ENCODE measurements around the gene CD79B.
A peak's percentile ranks its signal among the peaks of the same experiment; 100 is the strongest.

Gene CD79B

DNA sequence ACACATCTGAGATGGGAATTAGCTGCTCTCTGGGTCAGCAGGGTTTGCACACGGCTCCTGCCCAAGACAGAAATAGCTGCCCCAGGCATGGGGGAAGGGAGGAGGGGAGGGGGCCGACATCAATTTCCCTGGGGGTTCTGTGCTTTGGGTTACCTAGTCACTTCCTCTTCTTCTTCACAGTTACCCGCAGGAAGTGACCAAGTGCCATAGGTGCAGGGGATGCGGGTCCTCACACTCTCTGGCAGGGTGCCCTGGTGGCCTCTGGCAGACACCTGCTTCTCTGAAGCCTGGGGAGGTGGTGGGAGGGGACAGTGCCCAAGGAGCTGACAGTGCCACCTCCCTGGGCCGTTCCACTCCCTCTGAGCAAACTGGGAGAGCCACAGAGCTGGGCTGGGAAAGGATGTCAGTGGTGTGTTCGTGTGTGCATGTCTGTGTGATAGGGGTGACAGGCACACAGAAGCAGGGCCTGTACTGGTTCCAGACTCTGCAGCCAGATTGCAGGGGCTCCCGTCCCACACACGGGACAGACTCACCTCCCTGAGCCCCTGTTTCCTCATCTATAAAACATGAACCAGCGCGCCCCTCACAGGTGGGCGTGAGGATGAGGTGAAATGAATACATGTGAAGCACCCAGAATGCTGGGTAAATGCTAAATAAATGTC, 22.4 kb upstream of the CD79B start:
- DNase-seq (ENCODE audit: low read depth, low spot score) = no peak

DNA sequence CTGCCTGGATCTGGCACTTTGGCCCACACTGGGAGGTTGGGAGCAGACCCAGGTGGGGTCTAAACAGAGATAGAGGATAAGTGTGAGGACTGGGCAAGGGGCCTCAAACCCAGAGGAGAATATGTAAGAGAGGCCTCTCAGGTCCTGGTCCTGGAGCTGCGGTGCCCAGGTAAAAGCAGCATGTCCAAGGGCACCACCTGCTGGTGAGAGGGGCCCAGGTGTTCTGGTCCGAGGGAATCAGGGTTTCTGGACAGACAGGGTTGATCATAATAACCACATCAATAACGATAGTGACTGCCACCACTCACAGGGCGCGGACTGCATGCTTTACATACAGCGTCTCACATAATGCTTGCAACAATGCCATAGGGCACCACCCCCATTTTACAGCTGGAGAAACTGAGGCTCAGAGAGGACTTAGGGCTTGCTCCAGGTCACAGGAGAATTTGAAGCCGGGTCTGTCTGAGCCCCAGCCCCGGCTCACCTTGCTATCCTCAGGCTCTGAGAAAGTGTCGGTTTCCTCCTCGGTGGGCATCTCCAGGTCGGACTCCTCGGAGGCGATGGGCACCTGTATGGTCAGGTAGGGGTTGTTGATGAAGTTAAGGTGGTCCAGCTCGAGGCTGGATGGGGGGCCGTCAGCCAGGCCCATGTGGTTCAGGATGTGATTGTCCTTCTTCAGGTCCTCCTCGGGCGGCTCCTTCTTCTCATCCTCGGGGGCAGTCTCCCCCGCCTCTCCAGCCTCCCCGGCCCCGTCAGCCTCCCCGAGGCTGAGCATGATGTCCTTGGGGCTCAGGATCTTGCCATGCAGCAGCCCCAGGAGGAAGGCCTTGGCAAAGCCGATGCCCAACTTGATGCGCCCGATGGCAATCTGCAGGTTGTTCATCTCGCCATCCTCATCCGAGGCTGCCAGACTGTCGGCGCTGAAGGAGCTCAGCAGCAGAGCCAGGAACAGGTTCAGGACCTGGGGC, 19.1 kb upstream of the CD79B start:
- no peak for DNase-seq (ENCODE audit: low read depth, low spot score)

DNA sequence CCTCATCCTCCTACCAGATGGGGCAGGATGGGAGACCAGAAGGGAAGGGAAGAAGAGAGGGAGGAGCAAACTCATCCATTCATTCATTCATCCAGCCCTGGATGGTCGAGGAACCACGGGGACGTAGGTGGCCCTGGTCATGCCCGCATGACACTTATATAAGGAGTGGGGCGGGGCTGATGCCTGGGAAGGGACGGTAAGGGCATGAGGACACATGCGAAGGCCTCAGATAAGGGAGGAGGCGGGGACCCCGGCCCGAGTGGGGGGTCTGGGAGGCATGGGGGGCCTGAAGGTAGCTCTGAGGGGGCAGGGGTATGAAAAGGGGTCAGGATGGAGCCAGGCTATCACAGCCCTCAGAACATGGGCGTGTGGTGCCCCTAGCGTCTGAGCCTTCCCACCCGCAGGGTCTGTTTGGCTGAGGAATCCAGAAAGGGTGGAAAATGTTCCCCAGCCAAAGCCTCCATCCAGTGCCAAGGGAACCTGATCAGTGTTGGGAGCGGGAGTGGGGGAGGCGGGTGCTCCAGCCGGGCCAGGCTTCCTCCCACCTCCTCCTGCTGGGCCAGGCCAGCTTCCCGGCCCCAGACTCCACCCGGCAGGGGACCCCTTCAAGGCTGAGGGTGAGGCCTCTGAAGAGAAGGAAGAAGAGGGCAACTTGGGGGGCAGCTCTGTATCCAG, 17.6 kb upstream of the CD79B start:
- no peak for DNase-seq (ENCODE audit: low read depth, low spot score)

DNA sequence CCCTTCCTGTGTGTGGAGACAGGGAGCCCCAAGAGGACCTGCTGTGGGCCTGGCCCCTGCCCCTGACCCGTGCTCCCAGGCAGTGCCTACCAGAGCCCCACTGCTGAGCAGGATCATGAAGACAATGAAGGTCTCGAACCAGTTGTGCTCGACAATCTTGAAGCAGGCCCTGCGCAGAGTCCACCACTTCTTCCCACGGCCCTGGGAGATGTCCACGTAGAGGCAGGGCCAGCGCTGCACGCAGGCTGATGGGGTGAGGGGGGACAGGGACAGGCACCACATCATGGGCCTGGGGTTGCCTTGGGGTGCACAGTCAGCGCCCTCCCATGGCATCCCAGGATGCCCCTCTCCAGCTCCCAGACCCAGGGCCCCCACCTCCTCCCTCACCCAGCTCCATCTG, 16.4 kb upstream of the CD79B start:
- DNase-seq (ENCODE audit: low read depth, low spot score) = no peak

DNA sequence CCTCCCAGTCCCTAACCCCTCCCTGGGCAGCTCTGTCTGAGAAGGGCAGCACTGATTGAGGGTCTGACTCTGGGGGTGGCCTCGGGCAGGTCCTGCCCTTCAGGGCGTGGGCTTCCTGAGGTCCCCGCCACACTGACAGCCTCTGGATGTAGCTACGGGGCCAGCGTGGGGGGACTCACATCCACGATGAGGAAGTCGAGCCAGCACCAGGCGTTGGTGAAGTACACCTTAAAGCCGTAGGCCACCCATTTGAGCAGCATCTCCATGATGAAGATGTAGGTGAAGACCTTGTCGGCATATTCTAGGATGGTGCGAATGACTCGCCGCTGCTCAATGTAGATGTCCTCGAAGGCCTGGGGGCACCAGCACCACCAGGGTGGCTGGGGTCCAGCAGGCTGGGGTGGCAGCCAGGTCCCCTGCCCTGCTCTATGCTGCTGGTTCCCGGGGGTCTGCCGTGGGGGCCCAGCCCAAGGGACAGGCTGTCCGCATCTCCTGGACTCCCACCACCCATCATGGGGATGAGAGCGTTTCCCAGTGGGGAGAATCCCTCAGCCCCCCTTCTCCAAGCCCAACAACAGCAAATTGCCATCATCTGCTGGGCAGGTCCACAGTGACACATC, 15.7 kb upstream of the CD79B start:
- no peak for DNase-seq (ENCODE audit: low read depth, low spot score)

DNA sequence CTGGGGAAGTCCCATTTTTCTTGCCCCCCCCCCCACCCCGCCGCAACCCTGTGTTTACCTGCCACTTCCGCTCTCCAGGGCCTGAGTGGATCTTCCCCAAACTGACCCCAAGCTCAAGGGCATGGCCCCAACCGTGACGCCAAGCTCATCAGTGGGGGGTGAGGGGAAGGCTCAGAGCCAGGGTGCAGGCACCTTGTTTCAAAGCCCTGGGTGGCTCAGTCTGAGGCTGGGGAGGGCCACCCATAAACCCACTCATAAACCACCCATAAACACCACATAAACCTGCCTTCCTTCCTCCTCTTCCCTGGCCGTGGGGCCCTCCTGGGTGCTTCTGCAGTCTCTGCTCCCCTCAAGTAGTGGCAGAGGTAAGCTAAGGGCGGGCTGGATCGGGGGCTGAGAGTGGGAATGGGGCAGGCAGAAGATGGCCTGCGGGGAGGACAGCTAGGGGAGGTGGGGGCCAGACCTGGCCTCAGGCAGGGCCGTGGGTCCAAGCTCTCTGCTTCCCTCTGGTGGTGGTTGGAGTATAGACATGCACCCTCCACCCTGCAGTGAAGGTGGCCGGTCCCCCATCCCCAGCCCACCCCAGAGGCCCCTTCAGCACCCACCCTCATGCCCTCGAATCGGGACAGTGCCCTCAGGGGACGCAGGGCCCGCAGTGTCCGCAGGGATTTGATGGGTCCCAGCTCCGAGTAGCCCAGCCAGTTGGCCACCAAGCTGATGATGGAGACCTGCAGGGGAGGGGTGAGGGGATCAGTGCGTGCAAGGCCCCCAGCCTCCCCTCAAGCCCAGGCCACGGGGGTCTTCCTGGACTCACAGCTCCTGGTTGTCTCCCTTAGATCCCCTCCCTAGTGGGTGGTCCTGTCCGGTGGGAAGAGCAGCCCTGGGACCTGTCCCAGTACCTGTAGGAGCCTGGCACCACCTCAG, 14.6 kb upstream of the CD79B start:
- peak; percentile 47 for DNase-seq (ENCODE audit: low read depth, low spot score)

DNA sequence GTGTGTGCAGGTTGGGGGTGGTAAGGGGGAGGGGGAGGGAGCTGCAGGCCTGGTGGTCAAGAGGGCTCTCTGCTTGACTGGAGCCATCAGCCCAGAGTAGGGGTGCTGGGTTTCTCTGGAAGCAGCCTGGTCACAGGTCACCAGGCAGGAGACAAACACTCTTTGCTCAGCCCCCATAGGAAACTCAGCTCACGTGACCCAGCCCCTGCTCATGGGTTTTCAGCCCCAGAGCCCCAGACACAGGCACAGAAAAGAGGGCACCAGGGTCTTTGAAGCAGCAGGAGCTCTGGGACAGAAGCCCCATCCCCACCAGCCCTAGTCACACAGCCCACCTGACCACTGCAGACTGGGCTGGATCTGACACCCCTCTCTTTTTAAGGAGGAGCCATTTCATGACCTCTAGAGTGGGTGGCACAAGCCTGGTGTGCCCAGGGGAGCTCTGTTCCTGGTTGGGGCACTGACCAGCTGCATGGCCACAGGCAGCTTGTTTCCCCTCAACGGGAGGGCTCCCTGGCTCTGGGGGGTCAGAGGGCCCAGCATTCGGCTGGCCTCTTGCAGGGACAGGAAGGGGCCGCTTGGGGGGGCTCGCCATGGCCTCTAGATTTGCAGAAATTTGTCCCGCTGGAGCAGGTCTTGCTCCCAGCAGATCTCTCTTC, 13.8 kb upstream of the CD79B start:
- DNase-seq (ENCODE audit: low read depth, low spot score) = no peak

DNA sequence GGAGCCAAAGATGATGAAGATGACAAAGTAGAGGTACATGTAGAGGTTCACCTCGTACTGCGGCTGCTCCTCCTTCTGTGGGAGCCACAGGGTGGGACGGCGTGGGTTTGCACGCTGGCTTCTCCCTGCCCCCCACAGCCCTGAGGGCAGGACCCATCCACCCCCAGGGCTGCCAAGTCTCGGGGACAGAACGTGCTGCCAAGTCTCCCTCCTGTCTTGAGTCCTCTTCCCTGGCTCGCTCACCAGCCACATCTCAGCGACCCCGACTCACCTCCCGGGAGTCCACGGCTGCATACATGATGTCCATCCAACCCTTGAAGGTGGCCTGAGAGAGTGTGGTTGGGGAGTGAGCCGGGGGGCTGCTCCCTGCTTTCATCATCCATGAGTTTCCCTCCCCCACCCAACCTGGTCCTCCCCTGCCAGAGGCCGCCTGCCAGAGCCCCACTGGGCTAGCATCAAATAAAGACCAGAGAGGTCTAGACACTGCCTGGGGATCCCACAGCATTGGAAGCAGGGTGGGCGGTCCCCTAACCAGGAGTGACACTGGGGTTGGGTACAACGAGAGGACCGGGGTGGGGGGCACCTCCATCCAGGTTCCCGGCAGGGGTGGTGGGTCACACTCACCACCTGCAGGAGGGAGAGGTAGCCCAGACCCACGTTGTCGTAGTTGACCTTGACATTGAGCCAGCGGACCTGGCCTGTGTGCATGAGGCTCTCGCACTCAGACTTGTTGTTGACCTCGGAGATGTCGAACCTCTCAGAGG, 12.8 kb upstream of the CD79B start:
- DNase-seq (ENCODE audit: low read depth, low spot score) = no peak

DNA sequence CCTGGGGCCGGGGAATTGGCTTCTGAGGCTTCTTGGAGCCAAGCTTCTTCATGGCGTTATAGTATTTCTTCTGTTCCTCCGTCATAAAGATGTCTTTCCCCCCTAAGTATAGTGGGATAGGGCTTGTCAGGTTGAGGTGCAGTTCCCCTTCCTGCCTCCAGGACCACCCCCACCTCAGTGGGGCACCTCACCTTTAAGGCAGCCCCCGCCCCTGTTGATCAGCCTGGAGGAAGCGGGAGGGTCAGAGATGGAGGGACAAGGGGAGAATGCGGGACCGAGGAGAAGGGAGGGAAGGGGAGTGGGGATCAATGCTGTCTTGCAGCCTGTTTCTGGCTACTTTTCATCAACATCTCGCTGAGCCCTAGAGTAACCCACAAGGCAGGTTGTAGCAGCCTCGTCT, 11.6 kb upstream of the CD79B start:
- no peak for DNase-seq (ENCODE audit: low read depth, low spot score)

DNA sequence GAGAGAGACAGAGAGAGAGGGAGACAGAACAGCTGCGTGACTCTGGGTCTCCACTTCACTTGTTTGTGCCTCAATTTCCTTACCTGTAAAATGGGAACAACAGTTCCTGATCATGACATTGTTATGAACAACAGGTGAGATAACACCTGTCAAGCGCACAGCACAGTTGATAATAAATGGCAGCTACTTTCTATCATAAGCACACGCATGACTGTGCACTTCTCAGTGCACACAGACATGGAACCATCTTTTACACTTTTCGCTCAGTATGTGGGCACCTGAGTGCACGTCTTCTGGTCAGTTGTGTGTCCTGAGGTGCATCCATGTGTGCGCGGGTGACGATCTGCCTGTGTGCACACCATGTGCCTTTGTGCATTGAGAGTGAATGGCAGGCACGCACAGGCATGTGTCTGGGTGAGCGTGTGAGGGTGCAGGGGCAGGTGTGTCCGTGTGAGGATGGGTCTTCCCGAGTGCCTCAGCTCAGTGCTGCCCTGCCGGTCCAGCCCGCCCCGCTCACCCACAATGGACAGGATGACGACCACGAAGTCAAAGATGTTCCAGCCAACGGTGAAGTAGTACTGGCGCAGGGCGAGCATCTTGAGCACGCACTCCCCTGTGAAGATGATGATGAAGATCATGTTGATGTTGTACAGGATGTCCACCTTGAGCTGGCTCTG, 10.3 kb upstream of the CD79B start:
- no peak for DNase-seq (ENCODE audit: low read depth, low spot score)

DNA sequence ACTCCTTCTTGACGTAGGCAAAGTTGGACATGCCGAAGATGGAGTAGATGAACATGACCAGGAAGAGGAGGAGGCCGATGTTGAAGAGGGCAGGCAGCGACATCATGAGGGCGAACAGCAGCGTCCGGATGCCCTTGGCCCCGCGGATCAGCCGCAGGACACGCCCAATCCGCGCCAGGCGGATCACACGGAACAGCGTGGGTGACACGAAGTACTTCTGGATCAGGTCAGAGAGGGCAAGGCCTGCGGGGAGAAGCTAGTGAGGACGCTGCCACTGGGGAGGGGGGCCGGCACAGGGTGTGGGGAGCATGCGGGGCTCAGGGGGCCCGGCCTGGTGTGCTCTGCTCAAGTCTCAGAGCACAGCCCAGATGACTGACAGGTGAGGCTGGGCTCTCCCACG, 9.6 kb upstream of the CD79B start:
- DNase-seq (ENCODE audit: low read depth, low spot score) = no peak

DNA sequence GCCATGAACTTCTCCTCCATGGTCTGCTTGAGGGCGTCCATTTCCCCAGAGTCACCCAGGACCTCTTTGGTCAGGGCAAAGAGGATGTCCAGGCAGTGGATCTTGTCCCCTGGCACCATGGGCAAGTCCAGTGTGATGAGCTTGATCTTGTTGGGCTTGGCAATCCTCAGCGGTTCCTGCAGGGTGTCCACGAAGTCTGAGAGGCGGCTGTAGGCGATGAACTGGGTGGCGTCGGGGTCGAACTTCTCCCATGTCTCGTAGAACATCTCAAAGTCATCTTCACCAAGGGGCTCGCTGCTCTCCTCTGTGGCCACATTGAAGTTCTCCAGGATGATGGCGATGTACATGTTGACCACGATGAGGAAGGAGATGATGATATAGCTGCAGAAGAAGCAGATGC, 9.0 kb upstream of the CD79B start:
- DNase-seq (ENCODE audit: low read depth, low spot score) = no peak

DNA sequence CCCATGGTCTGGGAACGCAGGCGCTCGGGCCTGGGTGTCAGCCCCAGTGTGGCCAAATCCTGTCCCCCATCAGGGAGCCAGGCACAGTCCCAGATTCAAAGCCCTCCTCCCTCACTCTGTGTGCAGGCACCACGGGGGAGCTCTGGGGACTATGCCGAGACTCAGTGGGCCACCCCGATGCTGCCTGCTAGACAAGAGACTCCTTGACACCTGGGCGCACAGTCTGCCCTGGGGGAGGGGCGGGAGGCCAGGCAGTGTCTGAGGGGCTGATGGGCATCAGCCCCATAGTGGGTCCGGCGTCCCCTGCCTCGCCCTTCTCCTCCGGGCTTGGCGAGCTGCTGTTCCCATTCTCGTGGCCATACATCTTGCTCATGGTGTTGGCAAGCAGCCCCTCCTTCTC, 8.5 kb upstream of the CD79B start:
- DNase-seq (ENCODE audit: low read depth, low spot score) = no peak

DNA sequence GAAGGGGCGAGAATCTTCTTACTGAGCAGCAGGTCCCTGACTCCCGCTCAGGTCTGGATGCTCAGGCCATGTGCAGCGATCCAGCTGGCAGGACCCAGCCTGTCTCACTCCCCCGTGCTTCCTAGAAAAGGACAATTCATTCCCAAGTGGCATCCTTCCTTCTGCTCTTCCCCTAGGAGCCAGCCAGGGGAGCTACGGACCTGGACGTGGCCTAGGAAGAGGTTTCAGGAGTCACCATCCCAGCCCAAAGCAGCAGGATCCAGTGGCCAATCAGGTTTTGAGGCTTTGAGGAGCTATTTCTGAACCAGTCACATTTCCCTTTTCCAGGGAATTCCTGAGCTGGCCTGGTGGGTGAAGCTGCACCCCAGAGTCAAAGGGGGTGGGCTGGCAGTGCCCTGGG, 7.8 kb upstream of the CD79B start:
- DNase-seq (ENCODE audit: low read depth, low spot score) = no peak

DNA sequence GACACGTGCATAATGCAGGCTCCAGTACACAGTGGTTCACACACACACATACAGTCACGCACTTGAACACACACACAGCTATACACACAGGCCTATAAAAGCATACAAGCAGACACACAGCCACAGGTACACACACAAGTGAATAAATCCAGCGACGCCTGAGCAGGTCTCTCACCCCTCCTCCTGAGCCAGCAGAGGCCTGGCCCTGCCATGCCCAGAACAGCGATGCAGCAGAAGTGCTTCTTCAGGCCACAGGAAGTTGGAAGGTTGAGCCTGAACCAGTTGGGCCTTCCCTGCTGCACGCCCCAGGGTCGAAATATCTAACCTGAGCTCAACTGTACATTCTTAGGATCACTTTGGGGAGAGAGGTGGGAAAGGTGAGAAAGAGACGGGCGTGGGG, 7.3 kb upstream of the CD79B start:
- DNase-seq (ENCODE audit: low read depth, low spot score) = no peak

DNA sequence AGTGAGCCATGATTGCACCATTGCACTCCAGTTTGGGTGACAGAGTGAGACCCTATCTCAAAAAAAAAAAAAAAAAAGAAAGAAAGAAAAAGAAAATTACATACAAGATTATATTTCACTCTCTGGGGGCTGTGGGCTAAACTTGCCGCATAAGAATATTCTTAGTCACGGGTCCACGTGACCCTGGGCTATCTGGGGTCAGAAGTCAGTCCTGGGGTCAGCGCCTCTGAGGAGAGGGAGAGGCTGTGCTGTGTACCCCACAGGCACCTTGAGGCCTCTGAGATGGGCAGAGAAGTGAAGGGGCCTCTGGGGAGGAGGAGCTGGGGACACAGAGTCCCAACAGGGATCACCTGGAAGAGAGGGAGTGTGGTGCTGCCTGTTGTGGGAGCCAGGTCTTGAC, 5.8 kb upstream of the CD79B start:
- DNase-seq (ENCODE audit: low read depth, low spot score) = no peak

DNA sequence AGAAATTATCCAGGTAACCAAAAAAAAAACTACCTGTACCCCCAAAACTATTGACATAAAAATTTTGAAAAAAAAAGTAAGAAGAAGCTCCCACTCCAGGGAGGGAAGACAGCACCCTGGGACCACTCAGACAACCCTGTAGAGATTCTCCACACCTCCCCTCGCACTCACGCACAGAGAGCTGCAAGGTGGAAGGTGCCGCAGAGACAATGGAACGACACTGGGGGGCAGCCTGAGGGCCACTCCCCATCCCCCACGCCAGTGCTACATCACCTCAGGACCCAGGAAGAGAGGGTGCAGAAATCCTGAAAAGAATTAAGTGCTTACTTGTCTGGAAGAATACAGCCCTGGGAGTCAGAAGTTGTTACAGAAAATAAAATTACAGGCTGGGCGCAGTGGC, 5.2 kb upstream of the CD79B start:
- no peak for DNase-seq (ENCODE audit: low read depth, low spot score)

DNA sequence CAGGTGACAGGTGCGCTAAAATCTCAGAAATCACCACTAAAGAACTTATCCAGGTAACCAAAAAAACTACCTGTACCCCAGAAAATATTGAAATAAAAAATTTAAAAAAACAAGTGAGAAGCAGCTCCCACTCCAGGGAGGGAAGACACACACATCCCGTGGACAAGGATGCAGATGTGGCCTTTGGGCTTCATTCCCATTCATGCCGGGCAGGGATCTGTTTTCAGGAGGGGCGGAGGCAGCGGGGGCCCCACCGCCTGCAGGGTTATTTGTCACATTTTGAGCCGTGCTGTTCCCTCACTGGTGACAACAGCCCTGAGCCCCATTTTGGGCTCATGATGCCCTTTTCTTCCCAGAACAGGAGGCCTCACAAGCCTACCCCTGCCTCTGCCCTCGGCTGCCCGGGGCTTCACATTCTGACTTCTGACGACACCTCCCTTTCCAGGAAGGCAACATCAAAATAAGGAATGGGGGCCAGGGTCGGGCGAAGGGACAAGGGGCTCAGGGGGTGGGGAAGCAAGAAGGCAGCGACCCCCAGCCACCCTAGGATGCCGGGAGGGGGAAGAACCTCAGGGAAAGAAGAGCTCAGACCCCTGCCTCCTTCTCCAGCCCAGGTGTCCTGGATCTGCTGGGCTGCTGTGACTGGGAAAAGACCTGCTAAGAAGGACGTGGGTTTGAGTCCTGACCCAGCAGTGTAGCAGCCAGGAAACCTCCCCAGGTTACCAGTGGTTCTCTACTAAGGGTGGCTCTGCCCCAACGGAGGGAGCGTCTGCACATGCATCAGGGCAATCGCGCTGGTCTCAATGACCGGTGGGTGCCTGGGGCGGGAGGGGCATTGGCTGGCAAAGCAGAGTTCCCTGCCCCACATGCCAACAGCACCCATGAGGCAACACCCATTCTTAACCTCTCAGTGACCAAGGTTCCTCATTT, 2.3 kb upstream of the CD79B start:
- DNase-seq (ENCODE audit: low read depth, low spot score) = no peak
